CD14-positive monocyte (primary cell): ENCODE results near the gene HOXD4. TPM values are rescaled to one million over a fixed set of nuclear protein-coding genes. Genes with fewer than 3 reads are reported as not detected.

Experiments
- DNase-seq, 3 donors: peaks; one replicate each; pipeline ENCODE4 v3.0.0-alpha.2; 2011 to 2022
- H2AFZ ChIP-seq: 2 replicates; pipeline ENCODE4 v1.6.0; 2012; ENCODE audit warnings: mild to moderate bottlenecking, low read depth, low read length, inconsistent platforms; ENCODE audit not compliant: insufficient read depth, poor library complexity, severe bottlenecking
- H3K27ac ChIP-seq, 2 donors: 1 replicate in 1 of 2; 2 replicates in 1 of 2; pipeline ENCODE4 v1.5.1; 2012 to 2013; ENCODE audit warnings: low read length in 2 of 2, control low read depth in 1 of 2, inconsistent platforms in 1 of 2, low read depth in 1 of 2, mild to moderate bottlenecking in 1 of 2
- H3K27me3 ChIP-seq, 2 donors: one replicate each; pipeline versions ENCODE4 v1.6.0 to v1.6.1; 2011 to 2013; ENCODE audit warnings: low read length in 2 of 2; ENCODE audit not compliant: control insufficient read depth in 2 of 2, insufficient read depth in 2 of 2
- H3K36me3 ChIP-seq, 2 donors: replicated peaks in 1 of 2; 1 replicate in 1 of 2; 2 replicates in 1 of 2; pipeline versions ENCODE4 v1.5.1 to v1.6.1; 2012 to 2013; ENCODE audit warnings: low read length in 2 of 2, control low read depth in 1 of 2, inconsistent platforms in 1 of 2, mild to moderate bottlenecking in 1 of 2; ENCODE audit not compliant: insufficient read depth in 2 of 2, control insufficient read depth in 1 of 2
- H3K4me1 ChIP-seq, 2 donors: 1 replicate in 1 of 2; 2 replicates in 1 of 2; pipeline versions ENCODE4 v1.5.1 to v1.6.1; 2012 to 2013; ENCODE audit warnings: low read length in 2 of 2, control low read depth in 1 of 2, inconsistent platforms in 1 of 2, mild to moderate bottlenecking in 1 of 2, moderate library complexity in 1 of 2; ENCODE audit not compliant: insufficient read depth in 2 of 2, control insufficient read depth in 1 of 2
- H3K4me2 ChIP-seq: replicated peaks from 2 replicates; pipeline ENCODE3; 2012; ENCODE audit warnings: low read length, moderate library complexity, mild to moderate bottlenecking; ENCODE audit not compliant: poor library complexity, severe bottlenecking; ENCODE audit errors: extremely low read depth
- H3K4me3 ChIP-seq, 3 experiments: fragments of 200-600 bp in 1 of 3; sonication (generic) in 1 of 3; replicated peaks in 1 of 3; 1 replicate in 2 of 3; 2 replicates in 1 of 3; pipeline ENCODE4 v1.5.1; 2011 to 2013; ENCODE audit warnings: low read length in 3 of 3, mild to moderate bottlenecking in 3 of 3, control low read depth in 2 of 3, low read depth in 2 of 3, inconsistent platforms in 1 of 3, moderate library complexity in 1 of 3
- H3K79me2 ChIP-seq: 2 replicates; pipeline ENCODE4 v1.6.0; 2012; ENCODE audit warnings: mild to moderate bottlenecking, control low read depth, inconsistent platforms, low read length, moderate library complexity; ENCODE audit not compliant: insufficient read depth
- H3K9ac ChIP-seq: 2 replicates; pipeline ENCODE4 v1.6.0; 2017; ENCODE audit warnings: low read length, mild to moderate bottlenecking; ENCODE audit not compliant: insufficient read depth, poor library complexity, severe bottlenecking
- H3K9me3 ChIP-seq, 2 donors: replicated peaks in 1 of 2; 1 replicate in 1 of 2; 2 replicates in 1 of 2; pipeline versions ENCODE4 v1.5.1 to v1.6.1; 2012 to 2013; ENCODE audit warnings: low read length in 2 of 2, control low read depth in 1 of 2; ENCODE audit not compliant: control insufficient read depth in 1 of 2, insufficient read depth in 1 of 2
- H4K20me1 ChIP-seq: 2 replicates; pipeline ENCODE4 v1.6.0; 2012; ENCODE audit warnings: mild to moderate bottlenecking, low read length, control low read depth, moderate library complexity; ENCODE audit not compliant: insufficient read depth
- H3K27ac Mint-ChIP-seq, 7 donors: one replicate each; pipeline ENCODE4 v1.8.0; 2020; ENCODE audit warnings: mild to moderate bottlenecking in 7 of 7, mixed read lengths in 7 of 7, moderate library complexity in 6 of 7, inconsistent platforms in 2 of 7
- H3K27me3 Mint-ChIP-seq, 3 donors: one replicate each; pipeline ENCODE4 v1.8.0; 2021 to 2022; ENCODE audit warnings: low read depth in 3 of 3, mild to moderate bottlenecking in 3 of 3, mixed read lengths in 3 of 3, moderate library complexity in 3 of 3, inconsistent platforms in 1 of 3
- H3K36me3 Mint-ChIP-seq, 2 donors: one replicate each; pipeline ENCODE4 v1.8.0; 2020; ENCODE audit warnings: mixed read lengths in 2 of 2, inconsistent platforms in 1 of 2, mild to moderate bottlenecking in 1 of 2
- H3K4me1 Mint-ChIP-seq: one replicate; pipeline ENCODE4 v1.8.0; 2020; ENCODE audit warnings: mild to moderate bottlenecking, mixed read lengths
- H3K4me3 Mint-ChIP-seq, 2 donors: one replicate each; pipeline ENCODE4 v1.8.0; 2020; ENCODE audit warnings: mild to moderate bottlenecking in 2 of 2, mixed read lengths in 2 of 2, moderate library complexity in 1 of 2
- H3K9me3 Mint-ChIP-seq, 7 donors: one replicate each; pipeline ENCODE4 v1.8.0; 2020 to 2022; ENCODE audit warnings: mixed read lengths in 7 of 7, mild to moderate bottlenecking in 6 of 7, moderate library complexity in 6 of 7, inconsistent platforms in 2 of 7
- CTCF ChIP-seq: fragments of 200-600 bp; IDR thresholded peaks from one replicate; pipeline ENCODE4 v1.8.0; 2022; ENCODE audit warnings: antibody characterized with exemption, mild to moderate bottlenecking
- WGBS: methylation state at CpG from one replicate; pipeline ENCODE4 v1.1.5; 2013; ENCODE audit warnings: missing lambda C conversion rate; ENCODE audit not compliant: insufficient coverage; 5-methylcytosine and 5-hydroxymethylcytosine counted together
- intact Hi-C, 2 donors: fragments of 100-400 bp; cut with micrococcal nuclease; formaldehyde crosslinking; loops; one replicate each; pipeline versions ENCODE4 v1.15.0 to v1.15.1; 2023
- polyA plus RNA-seq, 3 donors: library from polyadenylated mRNA; depleted of rRNA in 1 of 3; unstranded in 2 of 3; stranded (reverse) in 1 of 3; fragments of 300-500 nt in 2 of 3; fragments of >200 nt in 1 of 3; fragmentation: Illumina TruSeq in 2 of 3; gene quantifications; 1 replicate in 2 of 3; 2 replicates in 1 of 3; pipeline ENCODE4 v1.2.3, GENCODE V29; 2012 to 2021

HOXD4 gene
- polyA plus RNA-seq, 3 donors, result not detected

GRCh38 chr2:176110415-176111308, 40.7 kb upstream of the HOXD4 start:
- peaks cover 20% of the 10 kb centered on the region for H3K4me1 Mint-ChIP-seq
- TF ChIP-seq CTCF, result peak; percentile 71
- Histone ChIP-seq H3K79me2 (no peaks in the 10 kb centered on the region), H3K9me3 (peaks cover 0 to 62% of the 10 kb centered on the region in 2 donors), H4K20me1 (no peaks in the 10 kb centered on the region), H3K4me1 (peaks cover 6 to 12% of the 10 kb centered on the region in 2 donors), H3K4me2 (no peak overlapping the region), H3K4me3 (no peak overlapping the region), H3K9ac (no peak overlapping the region), H3K36me3 (no peaks in the 10 kb centered on the region), H3K27me3 (peaks cover 79 to 93% of the 10 kb centered on the region in 2 donors), H3K27ac (no peak overlapping the region), H2AFZ (no peak overlapping the region)
- no peak overlapping the region for H3K27ac Mint-ChIP-seq
- intact Hi-C loops, result loop anchor here in 1 of 2 donors (5.0 kb wide), 1 partner anchor 33 kb away; no protein-coding TSS in a partner anchor
- peak overlapping the region in 1 of 2 donors; percentile 86 for H3K4me3 Mint-ChIP-seq
- 20% methylated on average over 1 of the region's 7 CpGs for WGBS
- H3K9me3 Mint-ChIP-seq, result peaks cover 0 to 49% (median 18%) of the 10 kb centered on the region in 7 donors
- peaks cover 89 to 98% (median 91%) of the 10 kb centered on the region in 3 donors for H3K27me3 Mint-ChIP-seq
- no peak for DNase-seq
- H3K36me3 Mint-ChIP-seq, result peaks cover 3 to 14% of the 10 kb centered on the region in 2 donors

- no peak for TF ChIP-seq CTCF
- peaks cover 6 to 11% of the 10 kb centered on the region in 2 donors for H3K4me1 ChIP-seq
- peak overlapping the region in 1 of 2 donors; percentile 86 for H3K4me3 Mint-ChIP-seq
- H3K79me2 ChIP-seq, result no peaks in the 10 kb centered on the region
- H3K4me1 Mint-ChIP-seq, result peaks cover 17% of the 10 kb centered on the region
- peak in 2 of 3 donors; percentile 18 to 33 for DNase-seq
- H3K4me2 ChIP-seq, result no peak overlapping the region
- peaks cover under 1 to 62% of the 10 kb centered on the region in 2 donors for H3K9me3 ChIP-seq
- peaks cover 89 to 98% (median 91%) of the 10 kb centered on the region in 3 donors for H3K27me3 Mint-ChIP-seq
- no peak overlapping the region for H3K27ac ChIP-seq
- no peak overlapping the region for H3K27ac Mint-ChIP-seq
- H3K9ac ChIP-seq, result no peak overlapping the region
- H2AFZ ChIP-seq, result no peak overlapping the region
- H3K36me3 Mint-ChIP-seq, result peaks cover 3 to 12% of the 10 kb centered on the region in 2 donors
- H3K4me3 ChIP-seq, result no peak overlapping the region
- intact Hi-C loops, result loop anchor here in 1 of 2 donors (5.0 kb wide), 1 partner anchor 34 kb away; no protein-coding TSS in a partner anchor
- H3K9me3 Mint-ChIP-seq, result peaks cover 1 to 51% (median 16%) of the 10 kb centered on the region in 7 donors
- 1% methylated on average over 12 of the region's 16 CpGs for WGBS
- no peaks in the 10 kb centered on the region for H3K36me3 ChIP-seq
- H4K20me1 ChIP-seq, result no peaks in the 10 kb centered on the region
- peaks cover 80 to 93% of the 10 kb centered on the region in 2 donors for H3K27me3 ChIP-seq
Measured at GRCh38 chr2:176111309-176111663, 40.1 kb upstream of the HOXD4 start.
